ENCODE measurements around the gene STARD13.

The STARD13 gene

GRCh38 chr13:33176526-33176925 is 109.0 kb downstream of the STARD13 start:
- Histone ChIP-seq H3K4me3 (no peak overlapping the region), H3K27ac (no peak overlapping the region)
- no peak for TF ChIP-seq CTCF (IDR thresholded peaks at IDR 0.05)
- no peak for DNase-seq (ENCODE audit: low spot score)

- no peak for DNase-seq (ENCODE audit: low spot score)
- Histone ChIP-seq H3K4me3 (no peak overlapping the region), H3K27ac (no peak overlapping the region)
- no peak for TF ChIP-seq CTCF (IDR thresholded peaks at IDR 0.05)
These were observed 109.6 kb downstream of the STARD13 start for GRCh38 chr13:33175991-33176390.

DNA sequence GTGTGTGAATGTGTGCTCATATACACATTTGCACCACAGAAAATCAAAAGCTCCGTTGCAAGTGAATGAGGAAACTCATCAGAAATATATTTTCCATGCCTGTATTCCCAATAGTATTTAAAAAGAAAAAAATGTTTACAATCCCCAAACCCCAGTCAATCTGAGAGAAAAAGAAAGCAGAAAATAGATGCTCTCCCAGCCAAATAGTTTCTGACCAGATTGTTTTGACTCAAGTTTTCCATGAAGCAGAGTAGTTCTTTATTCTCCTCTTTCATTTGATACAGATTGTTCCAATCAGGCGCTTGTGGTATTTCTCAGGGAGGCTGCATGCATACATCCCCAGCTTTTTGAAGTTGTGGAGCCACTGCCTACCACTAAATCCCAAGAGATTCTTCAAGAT is 110.6 kb downstream of the STARD13 start:
- H3K27ac ChIP-seq: peak overlapping the region; percentile 6 to 51
- H3K4me3 ChIP-seq: no peak overlapping the region
- TF ChIP-seq CTCF (IDR thresholded peaks at IDR 0.05): no peak
- DNase-seq (ENCODE audit: low spot score): no peak

GRCh38 chr13:33174491-33174890 is 111.1 kb downstream of the STARD13 start:
- Histone ChIP-seq H3K27ac (peak overlapping the region in 1 of 2 donors; percentile 39), H3K4me3 (no peak overlapping the region)
- no peak for DNase-seq (ENCODE audit: low spot score)
- TF ChIP-seq CTCF (IDR thresholded peaks at IDR 0.05): no peak

DNA sequence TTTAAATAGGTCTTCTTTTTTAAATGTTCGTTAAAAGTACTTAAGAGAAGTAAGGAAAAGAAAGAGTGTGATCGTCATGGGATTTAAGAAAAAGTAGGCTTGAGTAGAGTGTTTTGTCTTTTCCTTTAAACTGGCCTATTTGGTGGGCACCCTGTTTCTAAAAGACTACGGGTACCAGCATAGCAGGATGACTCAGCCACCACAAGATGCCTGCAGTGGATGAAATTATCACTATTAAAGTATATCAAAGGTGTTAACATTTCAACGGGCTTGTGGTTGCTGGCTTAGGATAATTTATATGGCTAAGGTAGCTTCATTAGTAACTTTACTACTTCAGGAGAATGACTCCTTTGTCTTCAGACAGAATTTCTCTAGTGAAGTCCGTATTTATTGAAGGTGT is 112.6 kb downstream of the STARD13 start:
- no peak for TF ChIP-seq CTCF (IDR thresholded peaks at IDR 0.05)
- H3K27ac ChIP-seq: no peak overlapping the region
- no peak for DNase-seq (ENCODE audit: low spot score)
- no peak overlapping the region for H3K4me3 ChIP-seq

DNA sequence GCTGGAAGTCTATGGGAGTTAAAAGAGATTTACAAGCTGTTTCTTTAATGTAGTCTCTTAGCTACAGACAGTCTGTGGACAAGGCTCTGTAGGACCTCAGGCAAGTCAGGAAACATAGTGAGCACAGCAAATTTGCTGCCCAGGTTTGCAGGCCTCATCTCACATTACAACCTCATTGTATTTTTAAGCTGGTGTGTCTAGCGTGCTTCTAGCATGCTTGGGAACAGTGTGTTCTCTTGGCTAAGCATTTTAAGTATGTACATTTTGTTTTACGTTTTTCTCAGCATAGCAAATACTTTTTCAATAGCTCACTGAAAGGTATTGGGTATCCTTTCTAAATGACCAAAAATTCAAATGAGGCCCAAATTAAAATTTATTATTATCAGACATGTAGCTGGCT is 113.2 kb downstream of the STARD13 start:
- no peak overlapping the region for H3K27ac ChIP-seq
- no peak for TF ChIP-seq CTCF (IDR thresholded peaks at IDR 0.05)

DNA sequence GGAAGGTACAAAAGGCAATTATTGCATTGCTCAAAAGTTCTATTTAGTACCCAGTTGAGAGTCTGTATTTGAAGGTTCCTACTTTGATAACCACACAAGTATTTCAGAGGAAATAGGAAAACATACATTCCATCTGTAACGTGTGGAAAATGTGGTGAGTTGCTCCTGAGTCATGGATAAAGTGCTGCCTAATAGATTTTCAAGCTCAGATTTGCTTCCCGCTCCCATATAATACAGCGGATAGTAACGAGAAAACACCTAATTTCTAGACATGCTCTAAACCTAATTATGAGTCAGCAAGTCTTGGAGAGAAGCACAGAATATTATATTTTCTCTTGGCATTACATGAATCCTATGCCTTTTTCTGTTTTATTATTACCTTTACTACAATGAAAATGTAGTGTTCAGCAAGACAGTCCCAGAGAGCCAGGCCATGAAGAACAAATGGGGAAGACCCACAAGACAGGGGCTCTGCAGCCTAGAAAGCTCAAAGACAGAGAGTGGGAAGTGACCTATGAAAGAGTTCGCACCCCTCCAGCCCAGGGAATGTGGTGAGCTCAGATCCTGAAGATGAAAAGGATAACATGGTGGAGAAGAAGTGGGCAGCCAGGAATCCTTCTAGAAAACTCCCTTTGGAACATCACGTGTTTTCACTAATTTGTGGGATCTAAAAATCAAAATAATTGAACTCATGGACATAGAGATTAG is 116.1 kb downstream of the STARD13 start:
- Histone ChIP-seq H3K4me3 (no peak overlapping the region), H3K27ac (peak overlapping the region in 1 of 2 donors; percentile 65)
- DNase-seq (ENCODE audit: low spot score): no peak
- no peak for TF ChIP-seq CTCF (IDR thresholded peaks at IDR 0.05)

More for the DNA sequence above, 113.2 kb downstream of the STARD13 start:
- no peak overlapping the region for H3K4me3 ChIP-seq
- DNase-seq (ENCODE audit: low spot score): no peak
